Esophagus muscularis mucosa (tissue), 3 donors: ENCODE measurements around the gene TENM4.

Source experiments
- CTCF ChIP-seq, 3 experiments: fragments of 200-600 bp in 2 of 3; fragments of 450-650 bp in 1 of 3; sonication (generic) in 2 of 3; IDR thresholded peaks; one replicate each; pipeline ENCODE4 v1.5.1; 2017 to 2019; ENCODE audit warnings: antibody characterized with exemption in 3 of 3, mild to moderate bottlenecking in 2 of 3, moderate library complexity in 1 of 3
- POLR2AphosphoS5 ChIP-seq, 2 donors: sonication (generic); formaldehyde crosslinking; IDR thresholded peaks; one replicate each; pipeline ENCODE4 v1.6.1; 2017; ENCODE audit warnings: antibody characterized with exemption in 2 of 2

GRCh38 chr11:79070518-79070917, 370.3 kb downstream of the TENM4 start:
- no peak for TF ChIP-seq POLR2AphosphoS5 (IDR thresholded peaks at IDR 0.05)
- TF ChIP-seq CTCF (IDR thresholded peaks at IDR 0.05) = no peak
